HCT116 (cell line): ENCODE measurements around the gene SETX. TPM values are rescaled to one million over a fixed set of nuclear protein-coding genes. Genes with fewer than 3 reads are reported as not detected.

Experiments
- ATAC-seq: fragments of 200-7000 bp; cut with Tn5 transposase; 2 replicates; pipeline ENCODE4 v1.9.1; 2020; ENCODE audit warnings: mild to moderate bottlenecking, moderate library complexity
- BruUV-seq: library from RNA; stranded (reverse); fragments of 400-500 nt; replicated peaks from 2 replicates; lab custom pipeline; 2021; lab: Mats Ljungman, UMichigan
- CTCF ChIA-PET: fragments of 300-600 bp; sonication (Branson Sonifier 250); formaldehyde crosslinking; loops from one replicate; lab custom pipeline; 2021; ENCODE audit warnings: antibody characterized with exemption; lab: Charles Lee
- POLR2A ChIA-PET: fragments of 300-600, 350-600 bp; sonication (Branson Sonifier 250); formaldehyde crosslinking; loops from one replicate; lab custom pipeline; 2021; ENCODE audit warnings: antibody characterized with exemption; lab: Charles Lee
- RAD21 ChIA-PET, 2 experiments: fragments of 300-600 bp; sonication (Branson Sonifier 250); formaldehyde crosslinking; loops; one replicate each; lab custom pipeline; 2023; ENCODE audit warnings: low total read pairs in 2 of 2; ENCODE audit not compliant: uncharacterized antibody in 2 of 2, unreplicated experiment in 2 of 2, low non-redundant PET in 1 of 2; lab: Charles Lee
- DNase-seq: peaks from one replicate; pipeline ENCODE4 v3.0.0-alpha.2; 2010; ENCODE audit warnings: low read depth, low spot score
- H2AFZ ChIP-seq: fragments of 200-600 bp; shearing (Covaris generic), sonication (generic); 2 replicates; pipeline ENCODE4 v1.6.1; 2017; ENCODE audit warnings: low read depth, mixed run types, mixed read lengths, antibody characterized with exemption, low read length; ENCODE audit not compliant: poor library complexity, severe bottlenecking
- H3K27ac ChIP-seq: 2 replicates; pipeline ENCODE4 v1.5.1; 2012; ENCODE audit warnings: low read depth, low read length
- H3K27me3 ChIP-seq: fragments of 200-600 bp; sonication (generic); 2 replicates; pipeline ENCODE4 v1.6.1; 2016; ENCODE audit warnings: mixed run types, low read length, mixed read lengths; ENCODE audit not compliant: insufficient read depth
- H3K36me3 ChIP-seq, 2 experiments: fragments of 200-500 bp in 1 of 2; fragments of 200-600 bp in 1 of 2; sonication (Bioruptor generic) in 1 of 2; sonication (generic) in 1 of 2; 2 replicates each; pipeline versions ENCODE4 v1.5.1 to v1.6.1; 2014 to 2016; ENCODE audit warnings: low read length in 2 of 2, inconsistent platforms in 1 of 2, mixed read lengths in 1 of 2, mixed run types in 1 of 2; ENCODE audit not compliant: insufficient read depth in 2 of 2, control insufficient read depth in 1 of 2
- H3K4me1 ChIP-seq, 2 experiments: fragments of 200-600 bp in 1 of 2; sonication (generic) in 1 of 2; 2 replicates each; pipeline versions ENCODE4 v1.5.1 to v1.6.1; 2012 to 2017; ENCODE audit warnings: low read length in 2 of 2, inconsistent platforms in 1 of 2, mild to moderate bottlenecking in 1 of 2, mixed read lengths in 1 of 2, mixed run types in 1 of 2, moderate library complexity in 1 of 2; ENCODE audit not compliant: insufficient read depth in 2 of 2, control insufficient read depth in 1 of 2
- H3K4me2 ChIP-seq: fragments of 200-600 bp; sonication (generic); 2 replicates; pipeline ENCODE4 v1.6.1; 2017; ENCODE audit warnings: mixed run types, low read length, mixed read lengths
- H3K4me3 ChIP-seq, 2 experiments: fragments of 200-600 bp in 1 of 2; sonication (generic) in 1 of 2; replicated peaks in 1 of 2; 2 replicates each; pipeline ENCODE4 v1.5.1; 2011 to 2016; ENCODE audit warnings: low read length in 2 of 2, control low read depth in 1 of 2, low read depth in 1 of 2, mild to moderate bottlenecking in 1 of 2, mixed read lengths in 1 of 2, mixed run types in 1 of 2
- H3K79me2 ChIP-seq: fragments of 200-600 bp; sonication (generic); 2 replicates; pipeline ENCODE4 v1.6.1; 2017; ENCODE audit warnings: mild to moderate bottlenecking, mixed run types, low read length, moderate library complexity, mixed read lengths; ENCODE audit not compliant: insufficient read depth
- H3K9ac ChIP-seq: fragments of 200-600 bp; sonication (generic); 2 replicates; pipeline ENCODE4 v1.6.1; 2016; ENCODE audit warnings: low read length, mixed read lengths
- H3K9me2 ChIP-seq: fragments of 200-600 bp; sonication (generic), shearing (Covaris generic); 2 replicates; pipeline ENCODE4 v1.6.1; 2017; ENCODE audit warnings: mixed run types, mild to moderate bottlenecking, moderate library complexity; ENCODE audit not compliant: insufficient read depth
- H3K9me3 ChIP-seq, 2 experiments: fragments of 200-500 bp in 1 of 2; fragments of 200-600 bp in 1 of 2; sonication (Bioruptor generic) in 1 of 2; sonication (generic) in 1 of 2; 2 replicates each; pipeline ENCODE4 v1.6.1; 2014 to 2017; ENCODE audit warnings: low read length in 2 of 2, mixed read lengths in 2 of 2, inconsistent platforms in 1 of 2, low read depth in 1 of 2, mild to moderate bottlenecking in 1 of 2, mixed run types in 1 of 2, moderate library complexity in 1 of 2; ENCODE audit not compliant: control insufficient read depth in 1 of 2, insufficient read depth in 1 of 2
- H4K20me1 ChIP-seq: fragments of 200-600 bp; sonication (generic), shearing (Covaris generic); 2 replicates; pipeline ENCODE4 v1.6.1; 2017; ENCODE audit warnings: mixed run types, mild to moderate bottlenecking, moderate library complexity; ENCODE audit not compliant: insufficient read depth
- EZH2 ChIP-seq: fragments of 200-600 bp; sonication (generic); IDR thresholded peaks from 2 replicates; pipeline ENCODE4 v1.6.1; 2017; ENCODE audit warnings: antibody characterized with exemption, mixed run types
- JUND ChIP-seq: IDR thresholded peaks from 2 replicates; pipeline ENCODE4 v1.6.1; 2012
- POLR2AphosphoS5 ChIP-seq: IDR thresholded peaks from 2 replicates; pipeline ENCODE4 v1.6.1; 2011; ENCODE audit warnings: mild to moderate bottlenecking, low read depth, low read length, moderate library complexity
- SIN3A ChIP-seq: IDR thresholded peaks from 2 replicates; pipeline ENCODE4 v1.6.1; 2012; ENCODE audit warnings: low read depth
- SP1 ChIP-seq: IDR thresholded peaks from 2 replicates; pipeline ENCODE4 v1.6.1; 2012; ENCODE audit warnings: low read depth
- YY1 ChIP-seq: IDR thresholded peaks from 2 replicates; pipeline ENCODE4 v1.6.1; 2011; ENCODE audit warnings: low read length, low read depth, moderate library complexity, mild to moderate bottlenecking; ENCODE audit not compliant: insufficient replicate concordance; ENCODE audit errors: extremely low read depth
- ZNF274 ChIP-seq: fragments of 200-500 bp; sonication (Bioruptor generic); IDR thresholded peaks from 2 replicates; pipeline ENCODE4 v1.6.1; 2014; ENCODE audit warnings: mild to moderate bottlenecking, low read depth, low read length, inconsistent platforms
- intact Hi-C: fragments of 100-400 bp; cut with micrococcal nuclease; formaldehyde crosslinking; loops from 2 replicates; pipeline ENCODE4 v1.10.0; 2022
- total RNA-seq: library from RNA; stranded (reverse); gene quantifications from one replicate; pipeline ENCODE4 v1.2.1, GENCODE V29; 2021; ENCODE audit not compliant: unreplicated experiment
- TF ChIP-seq, protein P1 (sequence below), 3 experiments: fragments of 200-600 bp in 1 of 3; sonication (generic) in 1 of 3; IDR thresholded peaks in 2 of 3; conservative IDR thresholded peaks in 1 of 3; 2 replicates each; pipeline ENCODE4 v1.5.1; 2012 to 2017; ENCODE audit warnings: low read depth in 2 of 3, low read length in 2 of 3, antibody characterized with exemption in 1 of 3, borderline replicate concordance in 1 of 3, control low read depth in 1 of 3, mild to moderate bottlenecking in 1 of 3, mixed read lengths in 1 of 3, mixed run types in 1 of 3, moderate library complexity in 1 of 3; ENCODE audit not compliant: insufficient read depth in 1 of 3

Gene SETX
- total RNA-seq, 1 experiment from 2014 or later: 38.5 TPM

- intact Hi-C loops: loop anchor here (5.0 kb wide), 1 partner anchor 71 kb away; no protein-coding TSS in a partner anchor
- CTCF ChIA-PET: no interaction called here
Measured at GRCh38 chr9:132348676-132349075, 6.1 kb downstream of the SETX start.

DNA sequence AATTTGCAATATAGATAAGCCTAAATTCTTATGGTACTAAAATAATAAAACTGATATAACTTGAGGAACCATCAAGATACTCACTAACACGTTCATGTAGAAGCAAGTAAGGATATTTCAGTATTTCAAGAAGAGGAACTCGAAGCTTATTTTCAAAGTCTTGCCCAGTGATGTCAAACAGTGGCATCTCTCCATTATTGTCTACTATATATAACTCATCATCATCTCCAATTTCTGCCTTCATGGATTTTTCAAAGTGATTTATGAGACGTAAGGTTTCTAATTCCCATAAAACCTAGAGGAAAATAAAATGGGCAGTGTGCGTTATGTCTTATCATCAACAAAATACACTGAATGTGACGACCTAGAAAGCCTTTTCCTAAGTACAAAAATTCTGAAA is 8.6 kb downstream of the SETX start:
- Histone ChIP-seq H3K9ac (no peak overlapping the region), H3K9me3 (no peaks in the 10 kb centered on the region), H3K27ac (no peak overlapping the region), H2AFZ (no peak overlapping the region), H3K4me1 (no peaks in the 10 kb centered on the region), H3K4me3 (no peak overlapping the region), H3K79me2 (peaks cover 59% of the 10 kb centered on the region), H4K20me1 (no peaks in the 10 kb centered on the region; the same call in 1 of the 2 replicates), H3K27me3 (no peaks in the 10 kb centered on the region), H3K36me3 (peaks cover 64 to 77% of the 10 kb centered on the region in 2 experiments), H3K4me2 (no peak overlapping the region), H3K9me2 (no peaks in the 10 kb centered on the region)
- BruUV-seq: no TSS peak
- intact Hi-C loops: loop anchor here (5.0 kb wide), 1 partner anchor 69 kb away; no protein-coding TSS in a partner anchor
- ChIA-PET POLR2A (interaction anchor here (0.9 kb wide), 1 partner anchor 9 kb away, joined by 4 read pairs; the partner anchor contains the start of gene SETX), RAD21 (no interaction called here), CTCF (no interaction called here)
- no peak for TF ChIP-seq ZNF274
- TF ChIP-seq EZH2: no peak
- no peak for TF ChIP-seq SP1
- DNase-seq: no peak
- no peak for ATAC-seq

More at GRCh38 chr9:132348676-132349075, 6.1 kb downstream of the SETX start:
- RAD21 ChIA-PET: no interaction called here
- Histone ChIP-seq H3K9me3 (no peaks in the 10 kb centered on the region), H3K9ac (no peak overlapping the region), H3K4me3 (no peak overlapping the region), H3K4me2 (no peak overlapping the region), H3K9me2 (no peaks in the 10 kb centered on the region), H3K27me3 (no peaks in the 10 kb centered on the region), H3K27ac (no peak overlapping the region), H4K20me1 (no peaks in the 10 kb centered on the region), H3K4me1 (peaks cover 3 to 6% of the 10 kb centered on the region in 2 experiments; a peak in 3 of 4 replicates), H2AFZ (no peak overlapping the region), H3K79me2 (peaks cover 79% of the 10 kb centered on the region), H3K36me3 (peaks cover 58 to 64% of the 10 kb centered on the region in 2 experiments)
- POLR2A ChIA-PET: no interaction called here
- no TSS peak for BruUV-seq
- no peak for ATAC-seq
- no peak for TF ChIP-seq JUND
- TF ChIP-seq, protein P1, sequence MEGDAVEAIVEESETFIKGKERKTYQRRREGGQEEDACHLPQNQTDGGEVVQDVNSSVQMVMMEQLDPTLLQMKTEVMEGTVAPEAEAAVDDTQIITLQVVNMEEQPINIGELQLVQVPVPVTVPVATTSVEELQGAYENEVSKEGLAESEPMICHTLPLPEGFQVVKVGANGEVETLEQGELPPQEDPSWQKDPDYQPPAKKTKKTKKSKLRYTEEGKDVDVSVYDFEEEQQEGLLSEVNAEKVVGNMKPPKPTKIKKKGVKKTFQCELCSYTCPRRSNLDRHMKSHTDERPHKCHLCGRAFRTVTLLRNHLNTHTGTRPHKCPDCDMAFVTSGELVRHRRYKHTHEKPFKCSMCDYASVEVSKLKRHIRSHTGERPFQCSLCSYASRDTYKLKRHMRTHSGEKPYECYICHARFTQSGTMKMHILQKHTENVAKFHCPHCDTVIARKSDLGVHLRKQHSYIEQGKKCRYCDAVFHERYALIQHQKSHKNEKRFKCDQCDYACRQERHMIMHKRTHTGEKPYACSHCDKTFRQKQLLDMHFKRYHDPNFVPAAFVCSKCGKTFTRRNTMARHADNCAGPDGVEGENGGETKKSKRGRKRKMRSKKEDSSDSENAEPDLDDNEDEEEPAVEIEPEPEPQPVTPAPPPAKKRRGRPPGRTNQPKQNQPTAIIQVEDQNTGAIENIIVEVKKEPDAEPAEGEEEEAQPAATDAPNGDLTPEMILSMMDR (IDR thresholded peaks at IDR 0.05 in 2 of 3, conservative IDR thresholded peaks at IDR 0.05 in 1 of 3; ENCODE audit: borderline replicate concordance in 1 of 3, insufficient read depth in 1 of 3, low read depth in 2 of 3, low read length in 2 of 3): no peak
- no peak for TF ChIP-seq YY1
- no peak for TF ChIP-seq POLR2AphosphoS5
- TF ChIP-seq SIN3A: no peak
- no peak for DNase-seq
